ENCODE measurements around the gene DDX41. TPM values are rescaled to one million over a fixed set of nuclear protein-coding genes. Genes with fewer than 3 reads are reported as not detected.

Gene DDX41
- total and polyA plus RNA-seq, 7 donors, result 47.8 to 78.4 (median 55.1) TPM

- no peaks in the 10 kb centered on the region for H3K9me3 ChIP-seq
- DNase-seq, result no peak
- H3K36me3 ChIP-seq, result peaks cover 28 to 56% (median 46%) of the 10 kb centered on the region in 4 donors
- TF ChIP-seq POLR2AphosphoS5 (IDR thresholded peaks at IDR 0.05) (peak in 1 of 4 donors; percentile 18), POLR2A (IDR thresholded peaks at IDR 0.05) (no peak)
- no peak overlapping the region for H3K4me3 ChIP-seq
- no peaks in the 10 kb centered on the region for H3K27me3 ChIP-seq
- peak overlapping the region in 2 of 4 donors; percentile 14 to 38 for H3K27ac ChIP-seq
- intact Hi-C loops (cut with DNase I), result loop anchor here (10.0 kb wide), 1 partner anchor 196 kb away; the partner anchor contains the start of gene MXD3
- 72 to 88% methylated on average over 15 of the region's 15 CpGs for WGBS, 2 donors
- H3K4me1 ChIP-seq, result peaks cover 0 to 9% (median 4%) of the 10 kb centered on the region in 4 donors
These were observed 6.2 kb downstream of the DDX41 start for GRCh38 chr5:177510567-177511053.

- 58 to 75% methylated on average over 11 of the region's 11 CpGs for WGBS, 2 donors
- H3K27me3 ChIP-seq, result no peaks in the 10 kb centered on the region
- intact Hi-C loops (cut with DNase I), result loop anchor here (10.0 kb wide), 1 partner anchor 195 kb away; the partner anchor contains the start of gene MXD3
- peak overlapping the region in 1 of 4 donors; percentile 42 for H3K4me3 ChIP-seq
- no peak for DNase-seq
- H3K4me1 ChIP-seq, result peaks cover 0 to 5% (median under 1%) of the 10 kb centered on the region in 4 donors
- peak overlapping the region in 3 of 4 donors; percentile 14 to 40 (median 38) for H3K27ac ChIP-seq
- peaks cover 28 to 51% (median 44%) of the 10 kb centered on the region in 4 donors for H3K36me3 ChIP-seq
- H3K9me3 ChIP-seq, result no peaks in the 10 kb centered on the region
- no peak for TF ChIP-seq EP300 (IDR thresholded peaks at IDR 0.05)
- no peak for TF ChIP-seq CTCF (IDR thresholded peaks at IDR 0.05)
- TF ChIP-seq POLR2A (IDR thresholded peaks at IDR 0.05), result no peak
- no peak for TF ChIP-seq POLR2AphosphoS5 (IDR thresholded peaks at IDR 0.05)
These were observed 6.7 kb downstream of the DDX41 start for GRCh38 chr5:177509991-177510566.

GRCh38 chr5:177509381-177509951 is 7.3 kb downstream of the DDX41 start, which contains the start of gene DOK3:
DOK3 (minus strand) TSS chr5:177509826; CDS start chr5:177509540, 286 bp downstream.
- intact Hi-C loops (cut with DNase I), result no loop called here
- Histone ChIP-seq H3K27ac (peak within 1 kb of the TSS; percentile 30 to 40 (median 38)), H3K4me3 (peak within 1 kb of the TSS in 3 of 4 donors; percentile 5 to 42 (median 28)), H3K9me3 (no peaks in the 10 kb centered on the region), H3K4me1 (peaks cover 0 to 2% (median 0%) of the 10 kb centered on the region in 4 donors), H3K36me3 (peaks cover 28 to 45% (median 39%) of the 10 kb centered on the region in 4 donors), H3K27me3 (no peaks in the 10 kb centered on the region)
- TF ChIP-seq EP300 (IDR thresholded peaks at IDR 0.05) (no peak), POLR2AphosphoS5 (IDR thresholded peaks at IDR 0.05) (no peak), CTCF (IDR thresholded peaks at IDR 0.05) (no peak), POLR2A (IDR thresholded peaks at IDR 0.05) (no peak)
- no peak for DNase-seq
- 21 to 30% methylated on average over 20 of the region's 20 CpGs for WGBS, 2 donors

GRCh38 chr5:177508837-177509236 is 7.9 kb downstream of the DDX41 start:
- intact Hi-C loops (cut with DNase I), result no loop called here
- Histone ChIP-seq H3K9me3 (no peaks in the 10 kb centered on the region), H3K4me3 (peak overlapping the region in 3 of 4 donors; percentile 5 to 42 (median 28)), H3K27ac (peak overlapping the region; percentile 13 to 40 (median 34)), H3K36me3 (peaks cover 28 to 38% (median 33%) of the 10 kb centered on the region in 4 donors), H3K27me3 (no peaks in the 10 kb centered on the region), H3K4me1 (no peaks in the 10 kb centered on the region)
- DNase-seq, result no peak
- TF ChIP-seq CTCF (IDR thresholded peaks at IDR 0.05) (no peak), POLR2AphosphoS5 (IDR thresholded peaks at IDR 0.05) (no peak), POLR2A (IDR thresholded peaks at IDR 0.05) (no peak), EP300 (IDR thresholded peaks at IDR 0.05) (no peak)
- 48 to 77% methylated on average over 8 of the region's 8 CpGs for WGBS, 2 donors

- peaks cover 25 to 32% (median 27%) of the 10 kb centered on the region in 4 donors for H3K36me3 ChIP-seq
- no peak for TF ChIP-seq POLR2AphosphoS5 (IDR thresholded peaks at IDR 0.05)
- no peak for TF ChIP-seq EP300 (IDR thresholded peaks at IDR 0.05)
- no peak for TF ChIP-seq POLR2A (IDR thresholded peaks at IDR 0.05)
- TF ChIP-seq CTCF (IDR thresholded peaks at IDR 0.05), result no peak
- H3K4me3 ChIP-seq, result peak overlapping the region in 2 of 4 donors; percentile 3 to 42
- intact Hi-C loops (cut with DNase I), result no loop called here
- WGBS, 2 donors, result 70 to 89% methylated on average over 26 of the region's 26 CpGs
- H3K27me3 ChIP-seq, result no peaks in the 10 kb centered on the region
- no peak overlapping the region for H3K27ac ChIP-seq
- no peak for DNase-seq
- no peaks in the 10 kb centered on the region for H3K9me3 ChIP-seq
- no peaks in the 10 kb centered on the region for H3K4me1 ChIP-seq
These were observed 8.5 kb downstream of the DDX41 start for GRCh38 chr5:177508221-177508611.

Data from sigmoid colon (tissue), 7 donors.